Measurements from ENCODE around the gene MYO7B.

The MYO7B gene

GRCh38 chr2:127627740-127628571, 92.5 kb downstream of the MYO7B start:
- no peak for DNase-seq

DNA sequence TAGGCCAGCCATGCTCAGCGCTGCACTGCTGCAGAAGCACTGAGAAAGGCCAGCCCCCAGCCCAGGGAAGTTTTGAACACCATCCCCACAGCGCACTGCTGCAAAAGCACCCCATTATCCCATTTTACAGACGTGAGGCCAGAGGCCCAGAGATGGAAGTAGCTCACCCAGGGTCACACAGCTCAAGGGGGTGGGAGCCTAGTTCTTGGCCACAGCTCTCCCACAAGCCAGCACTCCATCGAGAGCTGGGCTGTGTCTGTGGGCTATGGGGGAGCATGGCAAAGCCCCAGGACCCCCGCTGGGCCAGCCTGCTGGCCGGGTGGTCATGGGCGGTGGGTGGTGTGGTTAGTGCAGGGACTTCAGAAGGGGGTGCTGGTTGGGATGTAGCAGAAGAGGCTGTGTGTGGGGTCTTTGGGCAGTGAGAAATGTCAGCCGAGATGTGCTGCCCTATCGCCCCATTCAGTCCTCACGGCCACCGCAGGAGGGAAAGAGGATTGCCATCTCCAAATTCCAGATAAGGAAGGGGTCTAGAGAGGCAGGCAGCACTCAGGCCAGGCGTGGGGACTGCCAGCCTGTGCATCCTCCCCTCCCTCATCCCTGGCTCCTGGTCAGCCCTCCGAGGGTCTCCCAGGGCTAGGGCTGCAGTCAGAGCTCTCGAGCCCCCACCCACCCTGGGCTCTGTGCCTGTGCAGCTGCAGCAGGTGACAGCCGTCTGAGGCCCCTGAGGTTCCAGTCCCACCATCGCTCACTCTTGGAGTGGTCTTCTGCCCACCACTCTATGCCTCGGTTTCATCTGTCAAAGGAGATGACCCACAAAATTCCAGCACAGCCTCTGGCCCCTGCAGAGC, 93.5 kb downstream of the MYO7B start:
- no peak for DNase-seq

GRCh38 chr2:127629637-127630036, 94.2 kb downstream of the MYO7B start:
- DNase-seq, result no peak

GRCh38 chr2:127630096-127630863, 94.8 kb downstream of the MYO7B start:
- no peak for DNase-seq

DNA sequence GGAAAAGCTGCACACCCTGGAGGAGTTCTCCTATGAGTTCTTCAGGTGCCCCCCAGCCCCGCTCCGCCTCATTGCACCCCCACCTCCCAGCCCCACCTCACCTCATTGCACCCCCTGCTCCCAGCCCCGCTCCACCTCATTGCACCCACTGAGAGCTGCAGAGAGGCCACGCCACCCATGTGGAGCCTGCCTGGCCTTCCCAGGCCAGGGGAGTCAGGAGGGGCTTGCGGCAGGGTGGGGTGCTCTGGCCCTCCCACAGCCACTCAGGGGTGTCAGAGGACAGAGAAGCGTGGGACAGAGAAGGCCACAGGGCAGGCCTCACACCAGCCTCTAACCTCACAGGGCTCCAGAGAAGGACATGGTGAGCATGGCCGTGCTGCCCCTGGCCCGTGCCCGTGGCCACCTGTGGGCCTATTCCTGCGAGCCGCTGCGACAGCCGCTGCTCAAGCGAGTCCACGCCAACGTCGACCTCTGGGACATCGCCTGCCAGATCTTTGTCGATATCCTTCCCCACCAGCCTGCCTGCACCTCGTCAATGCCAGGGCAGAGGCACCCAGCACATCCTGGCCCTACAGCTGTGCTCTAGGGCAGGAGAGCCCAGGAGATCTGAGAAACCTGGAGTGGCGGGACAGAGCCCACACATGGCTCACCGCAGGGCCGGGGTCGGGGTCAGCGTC, 95.5 kb downstream of the MYO7B start:
- no peak for DNase-seq

- no peak for DNase-seq
Observed at GRCh38 chr2:127631541-127631996, 96.1 kb downstream of the MYO7B start.

GRCh38 chr2:127631997-127632581, 96.6 kb downstream of the MYO7B start:
- DNase-seq, result no peak

- no peak for DNase-seq
Observed at GRCh38 chr2:127632592-127633489, 97.4 kb downstream of the MYO7B start.

DNA sequence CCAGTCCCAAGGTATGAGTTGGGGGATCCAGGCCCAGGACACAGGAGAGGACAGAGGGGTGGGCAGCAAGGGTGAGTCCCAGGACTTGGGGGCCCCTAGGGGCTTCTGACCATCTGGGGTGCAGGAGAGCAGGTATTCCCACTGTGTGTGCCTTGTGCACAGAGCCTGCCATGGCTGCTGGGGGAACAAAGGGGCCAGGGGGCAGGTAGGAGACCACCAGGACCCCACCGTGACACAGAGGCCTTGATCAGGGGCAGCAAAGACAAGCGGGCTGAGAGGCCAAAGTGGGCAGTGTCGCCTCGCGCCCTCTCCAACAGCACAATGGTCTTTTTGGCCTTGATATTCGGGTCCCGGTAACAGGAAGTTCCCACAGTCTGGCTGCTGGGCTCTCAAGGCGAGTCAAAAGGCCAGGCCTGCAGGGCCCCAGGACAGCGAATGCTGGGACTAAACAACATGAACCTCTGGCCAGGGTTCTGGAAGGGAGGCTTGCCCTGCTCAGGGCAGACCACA, 98.1 kb downstream of the MYO7B start:
- DNase-seq, result no peak

- no peak for DNase-seq
Observed at GRCh38 chr2:127634066-127634617, 98.7 kb downstream of the MYO7B start.

DNA sequence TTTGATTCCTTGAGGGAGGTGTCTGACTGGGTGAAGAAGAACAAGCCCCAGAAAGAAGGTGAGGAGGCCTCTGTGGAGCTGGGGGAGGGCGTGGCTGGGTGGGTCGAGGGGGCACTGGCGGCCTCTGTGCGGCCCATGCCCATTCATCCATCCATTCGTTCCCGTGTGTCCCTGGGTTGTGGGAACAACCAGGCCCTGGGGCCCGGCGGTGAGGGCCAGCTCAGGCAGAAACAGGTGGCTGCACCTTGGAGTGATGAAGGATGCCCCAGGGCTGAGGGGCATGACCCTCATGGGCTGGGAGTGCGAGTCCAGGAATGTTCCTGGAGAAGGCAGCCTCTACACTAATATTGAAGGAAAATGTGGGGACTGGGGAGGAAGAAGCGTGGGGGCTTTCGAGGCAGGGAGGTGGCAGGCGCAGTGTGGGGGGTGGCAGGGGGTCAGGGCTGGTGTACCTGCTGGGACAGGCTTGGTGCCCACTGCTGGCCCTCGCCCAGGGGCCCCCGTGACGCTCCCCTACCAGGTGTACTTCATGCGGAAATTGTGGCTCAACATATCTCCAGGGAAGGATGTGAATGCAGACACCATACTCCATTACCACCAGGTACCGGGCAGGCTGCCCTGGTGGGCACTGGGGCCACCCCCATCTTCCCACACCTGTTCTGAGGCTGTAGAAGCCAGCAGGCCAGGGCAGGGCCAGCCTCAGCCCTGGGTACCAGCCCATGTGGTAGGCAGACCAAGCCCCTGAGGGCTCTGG, 99.3 kb downstream of the MYO7B start:
- DNase-seq, result no peak

DNA sequence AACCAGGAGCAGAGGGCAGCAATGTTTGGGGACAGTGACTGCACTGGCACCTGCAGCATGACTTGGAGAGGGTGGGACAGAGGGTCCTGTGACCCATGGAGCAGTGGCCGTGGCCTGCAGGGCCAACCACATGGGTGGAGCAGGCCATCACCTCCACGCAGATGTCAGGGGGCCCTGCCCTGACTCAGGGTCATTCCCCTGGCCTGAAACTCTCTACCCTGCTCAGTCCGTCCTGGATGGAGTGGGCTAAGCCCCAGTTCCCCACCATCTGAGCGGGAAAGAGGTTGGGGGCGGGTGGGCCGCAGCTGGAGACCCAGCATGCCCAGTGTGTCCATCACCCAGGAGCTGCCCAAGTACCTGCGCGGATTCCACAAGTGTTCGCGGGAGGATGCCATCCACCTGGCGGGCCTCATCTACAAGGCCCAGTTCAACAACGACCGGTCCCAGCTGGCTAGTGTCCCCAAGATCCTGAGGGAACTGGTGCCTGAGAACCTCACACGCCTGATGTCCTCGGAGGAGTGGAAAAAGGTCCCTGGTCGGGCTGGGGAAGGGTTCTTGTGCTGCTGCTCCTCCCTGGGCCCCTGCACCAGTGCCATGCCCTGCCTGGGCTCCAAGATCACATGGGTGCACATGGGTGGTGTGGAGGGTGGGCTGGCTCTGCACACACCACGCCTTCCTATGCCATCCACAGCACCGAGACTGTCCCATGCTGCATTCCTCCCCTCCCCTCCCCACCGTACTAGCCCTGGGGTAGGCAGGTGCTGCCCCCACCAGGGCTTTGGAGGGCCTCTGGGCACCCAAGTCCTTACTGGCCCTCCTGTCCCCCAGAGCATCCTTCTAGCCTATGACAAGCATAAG, 100.1 kb downstream of the MYO7B start:
- DNase-seq, result no peak

DNA sequence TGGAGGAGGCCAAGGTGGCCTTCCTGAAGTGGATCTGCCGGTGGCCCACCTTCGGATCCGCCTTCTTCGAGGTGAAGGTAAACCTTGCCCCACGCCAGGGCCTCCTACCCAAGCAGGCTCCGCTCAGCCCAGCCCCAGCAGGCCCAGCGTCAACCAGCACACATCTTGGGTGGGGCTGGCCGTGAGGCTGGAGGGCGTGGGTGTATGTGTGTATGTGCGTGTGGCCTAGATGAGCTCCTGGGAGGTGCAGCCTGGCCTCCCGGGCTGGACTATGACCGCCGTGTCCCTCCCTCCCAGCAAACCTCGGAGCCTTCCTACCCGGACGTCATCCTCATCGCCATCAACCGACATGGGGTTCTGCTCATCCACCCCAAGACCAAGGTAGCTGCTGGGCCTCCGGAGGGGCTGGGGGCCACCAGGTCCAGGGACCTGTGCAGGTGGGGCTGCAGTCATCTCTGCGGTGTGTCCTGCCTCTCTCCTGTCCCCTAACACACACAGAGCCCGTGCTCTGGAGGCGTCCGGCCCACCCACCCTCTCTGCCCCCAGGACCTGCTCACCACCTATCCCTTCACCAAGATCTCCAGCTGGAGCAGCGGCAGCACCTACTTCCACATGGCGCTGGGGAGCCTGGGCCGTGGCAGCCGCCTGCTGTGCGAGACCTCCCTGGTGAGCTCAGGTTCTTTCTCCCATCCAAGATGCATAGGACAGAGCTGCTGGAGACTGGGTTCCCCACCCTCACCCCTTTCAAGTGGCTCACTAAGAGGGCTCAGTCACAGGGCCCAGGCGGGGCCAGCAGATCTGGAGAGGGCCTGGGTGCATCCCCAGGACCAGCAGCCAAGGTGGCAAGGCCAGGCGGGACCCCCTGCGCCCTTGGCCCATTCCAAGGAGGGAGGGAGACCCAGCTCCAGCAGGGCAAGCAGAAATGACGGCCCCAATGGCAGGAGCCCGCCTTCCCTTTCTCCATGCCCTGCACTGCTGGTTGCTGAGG, 101.1 kb downstream of the MYO7B start:
- DNase-seq, result no peak

DNA sequence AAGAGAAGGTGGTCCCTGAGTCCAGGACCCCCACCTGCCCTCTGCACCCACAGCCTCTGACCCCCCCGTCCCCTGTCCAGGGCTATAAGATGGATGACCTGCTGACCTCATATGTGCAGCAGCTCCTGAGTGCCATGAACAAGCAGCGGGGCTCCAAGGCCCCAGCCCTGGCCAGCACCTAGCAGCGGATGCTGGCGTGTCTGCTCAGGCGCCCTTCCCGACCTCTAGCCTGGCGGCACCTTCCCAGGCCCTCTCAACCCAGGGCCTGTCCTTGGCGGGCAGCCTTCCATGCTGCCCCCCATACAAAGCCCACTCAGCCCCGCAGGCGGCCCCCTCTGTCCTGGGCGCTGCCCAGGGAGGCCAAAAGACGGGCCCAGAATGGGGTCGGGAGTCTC, 101.8 kb downstream of the MYO7B start:
- DNase-seq, result no peak

- no peak for DNase-seq
Observed at GRCh38 chr2:127637725-127638252, 102.3 kb downstream of the MYO7B start.

GRCh38 chr2:127638361-127639110, 103.1 kb downstream of the MYO7B start:
- DNase-seq, result no peak

GRCh38 chr2:127639111-127639474, 103.6 kb downstream of the MYO7B start:
- DNase-seq, result no peak
